NCI-H446 treated with DMSO at 0.1 percent for 48 hours (cell line): Measurements from ENCODE around the gene PPP1CB.

ENCODE experiments used
- DNase-seq: peaks from one replicate; lab custom pipeline; 2025; lab: John Stamatoyannopoulos, UW

PPP1CB gene

DNA sequence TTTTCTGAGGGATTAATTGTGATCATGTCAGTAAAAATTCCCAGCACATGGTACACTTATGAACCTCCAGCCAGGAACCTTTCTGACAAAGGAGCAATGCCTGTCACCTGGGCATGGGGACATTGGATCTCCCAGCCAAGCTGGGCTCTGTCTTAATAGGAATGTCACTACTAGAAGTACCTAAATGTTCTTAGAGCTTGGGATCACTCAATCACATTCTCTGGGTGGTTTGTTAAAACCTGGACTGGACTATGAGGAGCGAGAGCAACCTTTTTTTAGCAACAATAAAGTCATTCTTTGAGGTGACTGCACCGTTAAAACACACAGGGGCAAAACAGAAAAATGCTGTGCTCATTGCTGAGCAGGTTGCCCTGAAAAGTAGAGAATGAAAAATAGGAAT, 6.4 kb upstream of the PPP1CB start:
- DNase-seq, result no peak

DNA sequence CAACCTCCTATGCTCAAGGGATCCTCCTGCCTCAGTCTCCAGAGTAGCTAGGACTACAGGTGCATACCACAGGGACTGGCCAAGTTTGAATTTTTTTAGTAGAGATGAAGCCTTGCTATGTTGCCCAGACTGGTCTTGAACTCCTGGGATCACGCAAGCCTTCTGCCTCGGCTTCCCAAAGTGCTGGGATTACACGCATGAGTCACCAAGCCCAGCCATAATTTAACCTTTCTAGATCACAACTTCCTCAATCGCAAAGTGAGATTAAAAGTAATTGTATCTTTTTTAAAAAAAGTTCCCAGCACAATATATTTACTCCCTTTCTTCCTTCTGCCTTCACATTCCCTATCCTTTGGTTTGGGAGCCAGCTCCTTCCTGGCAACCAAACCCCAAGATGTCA, 5.8 kb upstream of the PPP1CB start:
- DNase-seq, result no peak

DNA sequence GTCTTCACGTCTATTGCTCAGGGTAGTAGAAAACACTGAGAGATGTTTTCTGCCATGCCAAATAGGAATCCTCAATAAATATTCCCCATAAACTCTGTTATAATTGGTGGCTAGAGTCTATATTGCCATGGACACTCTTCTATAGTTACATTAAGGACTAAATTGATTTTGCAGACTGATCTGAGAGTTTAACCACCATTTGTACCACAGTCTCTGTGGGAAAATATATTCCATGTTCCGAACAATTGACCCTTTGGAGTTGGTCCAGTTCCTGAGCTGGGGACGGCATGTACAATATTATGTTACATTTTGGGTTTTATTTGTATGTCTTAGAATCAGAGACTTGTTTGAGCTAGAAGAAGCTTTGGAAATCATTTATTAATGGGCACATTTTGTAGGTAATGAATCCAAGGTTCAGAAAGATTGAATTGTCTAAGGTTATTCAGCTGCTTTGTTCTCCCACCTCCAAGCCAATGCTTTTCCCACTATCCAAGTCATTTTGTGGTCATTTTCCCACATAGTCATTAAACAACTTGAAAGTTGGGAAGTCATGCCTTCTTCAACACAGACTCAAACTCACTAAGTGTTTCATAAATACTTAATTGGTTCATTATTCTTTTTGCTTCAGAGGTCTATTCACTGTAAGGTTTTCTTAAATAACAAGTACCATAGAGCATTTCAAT, 5.1 kb upstream of the PPP1CB start:
- no peak for DNase-seq

DNA sequence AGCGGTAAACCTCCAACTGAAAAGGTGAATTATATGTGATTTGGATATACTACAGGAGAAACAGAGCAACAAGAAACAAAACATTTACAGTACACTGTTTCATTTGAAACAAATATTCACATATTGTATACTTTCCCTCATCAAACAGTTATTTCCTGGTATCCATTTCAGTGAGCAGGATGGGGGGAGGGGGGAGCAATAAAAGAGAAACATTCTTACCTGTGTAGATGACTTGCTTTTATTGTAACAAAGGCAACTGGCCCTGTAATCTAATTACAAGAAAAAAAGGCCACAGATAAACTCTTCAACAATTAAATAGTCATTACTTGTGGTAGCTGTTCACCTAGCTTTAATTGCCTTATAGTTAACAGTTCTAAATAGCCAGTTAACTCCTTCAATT, 3.9 kb upstream of the PPP1CB start:
- DNase-seq, result no peak

DNA sequence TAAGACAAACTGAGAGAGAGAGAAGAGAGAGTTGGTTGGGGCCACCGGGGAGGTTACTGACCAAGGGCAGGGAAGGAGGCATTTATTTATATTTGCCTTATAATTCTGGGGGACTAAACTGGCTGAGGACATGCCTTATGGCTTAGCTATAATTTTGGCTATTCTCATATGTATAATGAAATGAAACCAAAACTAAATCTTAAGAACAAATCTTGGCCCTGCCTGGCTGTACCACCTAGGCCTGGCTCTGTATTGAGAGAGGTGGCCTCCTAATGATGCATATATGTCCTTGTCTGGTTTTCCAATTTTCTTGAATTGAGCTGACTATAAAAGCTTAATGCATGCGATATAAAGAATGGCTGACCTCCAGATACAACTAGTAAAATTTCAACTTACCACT, 3.5 kb upstream of the PPP1CB start:
- DNase-seq, result no peak

DNA sequence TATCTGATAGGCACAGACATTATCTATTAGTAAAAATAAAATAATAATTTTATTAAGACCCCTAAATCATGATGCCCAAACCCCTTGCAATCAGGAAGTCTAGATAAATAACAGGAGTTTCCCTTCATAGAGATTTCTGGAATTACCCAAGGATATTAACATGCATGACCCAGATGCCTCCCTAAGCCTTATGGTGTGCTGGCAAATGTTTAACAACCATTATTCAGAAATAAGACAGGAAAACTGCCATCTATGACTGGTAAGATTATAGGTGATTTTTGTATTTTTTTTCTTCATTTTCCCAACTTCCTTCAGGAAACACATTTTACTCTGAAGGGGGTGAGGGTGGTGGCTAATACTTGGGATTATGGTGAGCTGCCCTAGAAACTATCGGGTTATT, 2.7 kb upstream of the PPP1CB start:
- DNase-seq, result no peak

DNA sequence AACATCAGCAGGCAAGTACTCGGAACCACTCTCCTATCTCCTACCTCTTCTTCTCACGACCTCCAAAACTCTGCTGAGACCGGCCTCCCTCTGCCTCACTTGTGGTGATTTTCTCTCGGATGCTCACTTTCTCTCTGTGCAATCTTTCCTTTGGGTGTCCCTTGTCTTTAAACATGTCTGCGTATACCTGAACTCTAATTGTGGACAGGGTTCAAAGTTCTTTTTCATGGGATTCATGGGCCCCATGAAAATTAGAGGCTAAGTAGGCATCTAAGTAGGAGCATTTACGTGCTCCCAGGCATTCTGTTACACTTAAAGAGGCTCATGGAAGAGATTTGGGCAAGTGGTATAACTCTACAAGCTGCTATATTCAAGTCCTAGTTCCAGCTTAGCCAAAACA, 2.1 kb upstream of the PPP1CB start:
- DNase-seq, result no peak

DNA sequence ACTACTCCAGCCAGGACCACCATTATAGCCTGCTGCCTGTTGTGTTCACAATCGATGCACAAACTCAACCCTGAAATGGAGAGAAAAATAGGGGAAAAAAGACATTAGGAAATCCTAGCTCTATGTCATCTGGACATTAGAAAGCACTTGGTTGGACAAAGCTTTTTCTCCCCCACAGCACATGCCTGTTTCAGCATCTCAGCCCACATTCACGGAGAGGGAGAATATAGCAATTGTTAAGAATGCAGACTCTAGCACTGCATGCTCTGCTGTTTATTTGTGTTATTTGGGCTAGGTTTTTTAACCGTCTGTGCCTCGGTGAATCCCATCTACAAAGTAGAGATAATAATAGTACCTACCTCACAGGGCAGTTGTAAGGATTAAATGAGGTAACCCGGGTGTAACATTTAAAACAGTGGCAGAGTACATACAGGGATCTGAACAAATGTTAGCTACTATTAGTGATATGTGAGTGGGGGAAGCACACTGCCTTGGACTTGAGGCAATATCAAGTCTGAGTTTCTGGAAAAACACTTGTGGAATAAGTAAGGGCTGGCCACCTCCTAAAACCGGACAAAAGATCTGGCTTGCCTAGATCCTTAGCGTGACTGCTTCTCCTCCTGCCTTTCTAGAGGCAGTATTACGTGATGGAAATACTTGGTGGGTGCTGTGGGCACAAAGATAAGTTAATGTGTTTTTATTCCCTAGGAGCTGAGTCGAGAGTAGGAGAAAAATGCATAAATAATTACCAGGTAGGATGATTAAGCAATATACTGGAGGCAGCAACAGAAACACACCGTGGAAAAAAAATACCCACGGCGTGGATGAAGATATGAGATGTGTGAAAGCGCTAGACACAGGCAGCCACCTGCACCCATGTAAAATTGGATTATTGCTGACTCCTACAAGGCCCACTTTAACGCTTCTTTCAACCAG, 1.0 kb upstream of the PPP1CB start:
- no peak for DNase-seq

DNA sequence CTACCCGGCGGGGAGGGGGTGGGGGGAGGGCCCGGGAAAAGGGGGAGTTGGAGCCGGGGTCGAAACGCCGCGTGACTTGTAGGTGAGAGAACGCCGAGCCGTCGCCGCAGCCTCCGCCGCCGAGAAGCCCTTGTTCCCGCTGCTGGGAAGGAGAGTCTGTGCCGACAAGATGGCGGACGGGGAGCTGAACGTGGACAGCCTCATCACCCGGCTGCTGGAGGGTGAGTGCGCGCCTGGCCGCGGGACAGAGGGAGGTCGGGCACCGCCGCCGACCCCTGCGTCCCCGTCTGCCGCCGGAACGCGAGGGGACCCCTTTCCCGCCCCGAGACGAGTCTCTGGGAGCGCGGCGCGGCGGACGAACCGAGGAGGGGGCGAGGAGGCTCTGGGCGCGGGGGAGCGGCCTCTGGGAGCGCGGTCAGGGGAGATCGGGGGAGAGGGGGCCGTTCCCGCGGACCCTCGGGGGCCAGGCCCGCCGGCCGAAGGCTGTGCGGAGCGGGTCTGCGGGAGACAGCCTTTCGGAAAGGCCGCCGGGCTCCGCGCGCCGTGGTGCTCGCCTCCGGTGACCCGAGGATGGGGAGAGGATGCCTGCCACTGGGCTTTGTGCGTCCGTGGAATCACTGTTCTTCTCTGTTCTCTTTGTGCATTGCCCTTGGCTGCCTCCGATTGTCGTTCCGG, 463 bp downstream of the PPP1CB start:
- no peak for DNase-seq

DNA sequence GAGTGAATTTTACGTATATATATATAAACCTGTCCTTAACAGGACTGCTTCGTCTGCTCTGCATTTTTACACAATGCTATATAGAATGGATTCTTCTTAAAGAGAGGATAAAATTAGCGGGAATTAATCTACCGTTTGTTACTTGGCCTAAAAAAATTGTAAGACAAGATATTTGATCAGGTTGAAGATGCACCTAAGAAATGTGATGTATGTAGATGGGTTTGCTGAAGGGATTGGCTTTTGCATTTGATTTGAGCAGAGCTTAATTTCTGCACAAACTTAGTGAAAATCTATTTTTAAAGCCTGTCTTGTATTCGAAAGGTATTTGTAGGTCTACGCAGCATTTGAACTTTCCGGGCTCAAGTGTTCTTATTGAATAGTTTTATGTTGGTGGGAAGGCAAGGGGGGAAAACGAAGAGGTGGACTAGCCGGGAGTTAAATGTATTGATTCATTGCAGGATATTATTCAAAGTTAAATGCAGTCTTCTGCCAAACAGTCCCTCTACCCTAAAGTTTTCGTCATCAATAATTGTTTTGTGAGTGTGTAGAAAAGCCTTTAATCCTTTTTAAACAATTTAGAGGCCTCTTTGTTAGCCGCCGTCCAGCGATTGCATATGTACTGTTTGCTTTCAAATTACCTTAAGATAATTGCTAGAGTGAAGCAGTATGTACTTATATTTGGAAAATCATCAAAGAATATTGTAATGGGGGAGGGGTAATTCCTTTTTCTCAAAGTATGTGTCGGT, 1.2 kb downstream of the PPP1CB start:
- no peak for DNase-seq

DNA sequence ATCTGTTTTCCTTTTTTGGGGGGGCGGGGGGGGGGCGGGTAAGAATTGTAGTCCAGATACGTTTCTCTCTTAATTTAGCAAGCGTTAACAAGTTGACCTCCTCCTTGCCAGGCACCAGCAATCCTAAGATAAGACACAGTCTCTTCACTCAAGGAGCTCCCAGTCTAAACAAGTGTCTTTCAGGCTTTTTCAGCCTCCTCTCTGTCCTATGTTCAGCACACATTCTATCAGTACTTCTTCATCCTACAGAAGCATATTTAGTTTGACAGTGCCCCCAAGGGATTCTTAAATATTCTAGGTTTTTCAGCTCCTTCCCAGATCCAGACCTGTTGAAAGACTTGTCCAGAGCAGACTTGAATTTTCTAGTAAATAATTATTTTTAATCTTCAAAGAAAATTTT, 2.7 kb downstream of the PPP1CB start:
- no peak for DNase-seq

DNA sequence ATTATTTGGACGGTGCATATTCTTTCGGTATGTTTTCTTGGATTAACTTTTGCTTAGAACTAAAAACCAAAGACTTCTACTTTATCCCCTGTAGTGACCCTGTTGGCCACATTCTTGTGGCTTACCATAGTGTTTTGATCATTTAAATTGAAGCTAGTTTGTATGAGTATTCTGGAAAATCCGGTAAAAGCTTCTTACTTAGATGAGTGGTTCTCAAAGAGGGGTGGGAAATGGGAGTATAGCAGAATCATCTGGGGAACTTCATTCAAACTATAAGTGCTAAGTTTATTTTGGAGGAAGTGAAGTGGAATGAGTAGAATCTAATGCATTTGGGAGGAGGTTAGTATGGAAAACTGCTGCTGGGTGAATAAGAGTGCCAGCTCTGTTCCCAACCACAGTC, 3.8 kb downstream of the PPP1CB start:
- DNase-seq, result no peak

DNA sequence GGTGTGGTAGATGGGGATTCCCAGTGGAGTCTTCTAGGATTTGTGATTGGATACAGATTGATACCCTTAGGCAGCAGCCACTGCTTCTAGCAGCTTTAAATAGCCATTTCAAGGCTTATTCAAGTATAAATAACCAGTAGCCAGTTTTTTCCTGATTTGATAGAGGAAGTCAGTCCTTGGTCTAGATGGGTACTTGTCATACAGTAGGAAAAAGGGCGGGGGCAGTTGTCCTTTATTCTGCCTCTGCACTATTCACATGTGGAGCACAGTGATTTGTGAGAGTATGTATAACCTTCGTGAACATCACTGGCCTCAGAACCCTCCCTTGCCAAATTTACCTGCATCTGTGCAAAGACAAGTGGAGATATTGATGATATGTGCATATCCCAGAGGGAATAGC, 6.8 kb downstream of the PPP1CB start:
- no peak for DNase-seq

DNA sequence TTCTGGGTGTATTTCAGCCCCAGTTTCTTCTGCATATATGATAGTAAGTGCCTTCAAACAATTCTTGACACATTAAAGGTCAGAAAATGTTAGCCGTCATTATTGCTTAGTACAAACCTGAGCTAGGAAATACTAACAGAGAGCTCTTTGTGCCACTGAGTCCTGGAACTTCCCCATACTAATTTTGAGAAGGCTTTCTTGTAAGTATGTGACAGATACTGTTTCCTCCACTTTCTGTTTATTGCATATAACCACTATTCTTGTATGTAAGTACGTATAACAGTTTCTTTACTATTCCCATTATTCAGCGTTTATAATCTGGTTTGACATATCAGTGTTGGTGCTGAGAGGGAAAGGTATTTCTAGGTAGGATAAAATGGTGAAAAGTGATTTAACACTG, 9.8 kb downstream of the PPP1CB start:
- DNase-seq, result no peak

DNA sequence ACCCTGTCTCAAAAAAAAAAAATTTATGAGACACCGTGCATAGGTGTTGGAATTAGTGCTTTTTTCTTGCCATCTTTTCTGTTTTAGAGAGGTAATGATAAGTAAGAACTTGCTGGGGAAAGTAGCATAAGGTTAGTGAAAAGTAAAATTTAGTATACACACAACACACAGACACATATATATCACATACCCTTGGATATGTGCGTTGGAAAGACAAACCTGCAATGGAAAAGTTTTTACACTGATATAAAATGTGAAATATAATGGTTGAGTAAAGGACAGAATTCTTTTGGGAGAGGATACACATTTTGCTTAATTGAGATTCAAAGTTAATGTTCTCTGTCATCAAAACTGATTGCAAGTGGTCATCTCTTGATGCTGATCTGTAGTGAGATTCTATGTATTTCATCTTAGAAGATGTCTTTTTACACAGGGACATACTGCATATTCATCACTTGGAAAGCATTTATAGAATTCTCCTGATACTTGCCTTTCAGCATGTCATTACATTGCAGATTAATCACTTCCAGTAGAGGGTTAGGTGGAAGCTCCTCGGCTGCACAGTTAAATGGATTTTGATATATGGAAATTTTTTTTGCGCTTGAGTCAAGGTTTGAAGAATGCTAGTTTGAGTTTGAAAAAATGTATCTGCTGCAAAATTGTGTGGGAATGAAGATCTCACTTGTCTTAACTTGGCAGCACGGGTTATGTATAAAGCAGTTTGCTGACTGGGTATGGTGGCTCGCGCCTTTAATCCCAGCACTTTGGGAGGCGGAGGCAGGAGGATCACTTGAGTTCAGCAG, 13.5 kb downstream of the PPP1CB start:
- DNase-seq, result no peak

DNA sequence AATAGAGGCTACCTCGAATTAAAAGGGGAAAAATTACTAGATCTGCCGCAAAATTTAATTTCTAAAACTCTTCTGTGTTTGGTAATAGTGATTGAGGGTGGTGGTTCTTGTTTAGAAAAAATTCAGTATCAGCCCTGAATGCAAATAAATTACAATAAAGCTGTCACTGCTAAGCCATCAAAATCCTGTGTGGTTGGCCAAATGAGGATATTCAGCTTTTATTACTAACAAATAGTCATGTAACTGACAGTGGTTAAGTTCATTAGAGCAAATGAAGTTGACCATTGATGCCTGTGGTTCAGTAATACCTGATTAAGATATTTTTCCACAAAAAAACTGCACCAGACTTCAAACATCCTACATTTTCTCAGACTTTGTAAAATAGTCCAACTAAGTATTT, 14.4 kb downstream of the PPP1CB start:
- DNase-seq, result no peak

DNA sequence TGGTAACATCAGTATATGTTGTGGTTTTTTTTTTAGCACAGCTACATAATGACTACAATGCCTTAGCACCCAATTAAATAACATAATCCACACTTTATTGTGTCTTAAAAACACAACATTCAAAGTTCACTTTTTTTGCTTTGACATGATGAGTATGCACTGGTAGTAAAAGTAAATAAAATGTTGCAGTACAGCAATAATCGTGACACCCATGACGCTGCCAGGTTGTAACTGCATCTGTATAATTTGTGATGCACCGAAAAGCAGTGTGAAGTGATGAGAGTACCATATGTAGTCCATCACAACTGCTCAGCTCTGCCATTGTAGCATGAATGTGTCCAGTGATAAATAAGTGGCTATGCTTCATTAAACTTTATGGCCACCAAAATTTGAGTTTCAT, 15.7 kb downstream of the PPP1CB start:
- DNase-seq, result no peak

DNA sequence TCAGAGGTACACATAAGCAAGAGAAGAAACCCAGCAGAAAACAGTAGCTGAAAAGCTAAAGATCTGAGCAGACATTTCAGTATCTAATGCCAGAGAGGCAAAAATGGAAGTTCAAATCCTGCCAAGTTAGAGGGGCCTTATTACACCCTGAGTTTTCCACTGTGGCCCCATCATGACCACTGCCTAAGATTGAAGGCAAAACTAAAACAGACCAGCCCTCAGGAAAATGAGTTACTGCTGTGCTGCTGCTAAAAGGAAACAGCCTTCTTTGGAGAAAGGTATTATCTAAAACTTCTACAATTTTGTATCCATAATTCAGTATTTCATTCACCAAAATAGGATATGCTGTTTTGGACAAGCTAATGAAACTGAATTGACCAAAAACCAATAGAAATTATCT, 16.8 kb downstream of the PPP1CB start:
- no peak for DNase-seq

DNA sequence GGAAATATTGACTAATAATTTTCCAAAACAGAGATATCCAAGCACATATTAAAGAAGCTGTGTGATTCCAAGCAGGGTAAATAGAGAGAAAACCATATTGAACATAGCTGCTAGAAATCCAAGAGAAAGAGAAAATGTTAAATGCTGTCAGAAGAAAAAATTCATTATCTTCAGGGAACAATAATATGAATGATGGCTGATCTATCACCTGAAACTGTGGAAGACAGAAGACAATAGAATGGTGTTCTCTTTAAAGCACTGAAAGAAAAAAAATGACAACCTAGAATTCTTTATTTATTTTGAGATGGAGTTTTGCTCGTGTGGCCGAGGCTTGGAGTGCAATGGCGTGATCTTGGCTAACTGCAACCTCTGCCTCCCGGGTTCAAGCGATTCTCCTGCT, 17.3 kb downstream of the PPP1CB start:
- DNase-seq, result no peak

DNA sequence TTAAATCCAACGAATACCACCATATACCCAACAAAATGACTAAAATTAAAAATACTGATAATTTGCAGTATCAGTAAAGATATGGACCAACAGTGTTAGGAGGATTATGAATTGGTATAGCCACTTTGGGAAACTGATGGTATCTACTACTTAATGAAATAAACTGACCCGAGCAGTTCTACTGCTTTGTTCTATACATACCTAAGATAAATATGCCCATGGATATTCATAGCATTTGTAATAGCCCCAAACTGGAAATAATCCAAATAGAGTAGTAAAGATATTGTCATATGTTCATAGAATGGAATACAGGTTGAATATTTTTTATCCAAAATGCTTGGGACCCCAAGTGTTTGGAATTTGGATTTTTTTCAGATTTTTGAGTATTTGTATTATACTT, 20.7 kb downstream of the PPP1CB start:
- DNase-seq, result no peak

DNA sequence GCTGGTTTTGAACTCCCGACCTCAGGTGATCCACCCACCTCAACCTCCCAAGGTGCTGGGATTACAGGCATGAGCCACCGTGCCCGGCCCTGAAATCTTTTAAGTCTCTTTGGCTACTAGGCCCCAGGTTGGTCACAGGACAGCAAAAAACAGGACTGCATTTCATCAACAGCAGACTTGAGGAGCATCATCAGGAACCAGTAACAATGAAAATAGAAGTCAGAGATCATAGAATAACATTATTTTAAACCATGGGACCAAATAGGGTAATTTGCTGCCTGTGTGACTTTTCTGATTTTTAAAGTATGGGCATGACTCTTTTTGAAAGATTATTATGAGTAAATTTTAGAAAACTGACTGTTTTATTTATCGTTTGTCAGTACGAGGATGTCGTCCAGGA, 24.8 kb downstream of the PPP1CB start:
- DNase-seq, result no peak

DNA sequence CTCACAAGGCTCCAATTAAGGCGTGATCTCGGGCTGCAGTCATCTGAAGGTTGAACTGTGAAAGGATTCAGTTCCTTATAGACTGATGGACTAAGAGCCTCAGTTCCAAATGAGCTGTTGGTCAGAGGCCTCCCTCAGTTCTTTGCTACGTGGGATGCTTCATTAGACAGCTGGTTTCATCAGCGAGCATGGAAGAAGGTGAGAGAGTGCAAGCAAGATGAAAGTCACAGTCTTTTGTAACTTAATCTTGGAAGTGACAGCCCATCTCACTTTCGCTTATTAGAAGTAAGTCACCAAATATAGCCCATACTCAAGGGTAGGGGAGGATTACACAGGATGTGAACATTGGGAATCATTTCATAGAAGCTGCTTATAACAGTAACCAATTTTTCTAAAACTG, 26.8 kb downstream of the PPP1CB start:
- no peak for DNase-seq
